Left ventricle myocardium superior (tissue), 1 donor: ENCODE results near the gene THRB. TPM values are rescaled to one million over a fixed set of nuclear protein-coding genes. Genes with fewer than 3 reads are reported as not detected.
A peak's percentile ranks its signal among the peaks of the same experiment; 100 is the strongest.
"Not testable (repeated sequence)": the region's sequence is repeated elsewhere in the genome, so short reads cannot be mapped to it uniquely, and the experiment has no call there.

Experiments used
- ATAC-seq: fragments of 200-7000 bp; cut with Tn5 transposase; one replicate; pipeline ENCODE4 v1.9.1; 2020; ENCODE audit warnings: mild to moderate bottlenecking, moderate library complexity
- DNase-seq: peaks from one replicate; pipeline ENCODE4 v3.0.0-alpha.2; 2020
- intact Hi-C: fragments of 100-400 bp; cut with micrococcal nuclease; formaldehyde crosslinking; loops from one replicate; pipeline ENCODE4 v1.11.0; 2022
- total RNA-seq: library from RNA; stranded (reverse); fragmentation: NEBNext Ultra II Directional; extraction: Animal tissue kit (Norgen Biotek cat#: 25700); gene quantifications from one replicate; pipeline ENCODE4 v1.2.1, GENCODE V29; 2021
- donor health status: DM: no; HTN: yes; CAD: no; lungs with severe emphysema.

THRB gene
- total RNA-seq, 1 donor from 2014 or later: 23.1 TPM

GRCh38 chr3:24420224-24420623 lies 74.4 kb downstream of the THRB start:
- intact Hi-C loops: no loop called here
- peak; percentile 16 for DNase-seq
- ATAC-seq: peak; percentile 67

DNA sequence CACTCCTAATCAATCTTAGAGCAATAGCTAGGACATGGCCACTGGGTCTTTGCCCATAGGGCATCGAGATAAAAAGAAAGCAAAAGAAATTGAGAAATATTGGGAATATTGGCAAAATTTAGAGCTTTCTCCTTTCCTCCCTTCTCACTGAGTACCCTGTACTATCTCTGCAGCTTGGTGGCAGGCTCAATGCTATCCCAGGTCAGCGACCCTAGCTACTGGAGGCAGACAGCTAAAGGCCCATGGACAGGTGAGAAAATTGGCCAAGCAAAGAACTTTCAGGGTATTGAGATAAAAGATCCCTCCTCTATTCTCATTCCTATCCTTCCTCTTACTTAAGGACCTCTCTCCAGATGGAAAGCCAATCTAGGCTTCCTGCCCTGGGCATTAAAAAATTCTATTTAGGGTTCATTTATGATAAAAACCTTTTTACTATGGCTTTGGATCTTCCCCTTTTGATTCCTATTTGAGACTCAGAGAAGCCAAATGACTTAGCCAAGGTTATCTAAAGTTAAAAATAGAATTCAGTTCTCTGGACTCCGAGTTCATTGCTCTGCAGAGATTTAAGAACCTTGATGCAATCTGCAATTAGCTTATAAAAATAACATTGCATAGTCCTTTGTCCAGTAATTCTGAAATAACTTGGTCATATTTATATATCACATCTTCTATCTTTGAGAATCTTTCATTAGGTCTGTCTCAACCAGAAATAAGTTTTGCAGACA lies 75.4 kb downstream of the THRB start:
- ATAC-seq: peak; percentile 75
- intact Hi-C loops: no loop called here

DNA sequence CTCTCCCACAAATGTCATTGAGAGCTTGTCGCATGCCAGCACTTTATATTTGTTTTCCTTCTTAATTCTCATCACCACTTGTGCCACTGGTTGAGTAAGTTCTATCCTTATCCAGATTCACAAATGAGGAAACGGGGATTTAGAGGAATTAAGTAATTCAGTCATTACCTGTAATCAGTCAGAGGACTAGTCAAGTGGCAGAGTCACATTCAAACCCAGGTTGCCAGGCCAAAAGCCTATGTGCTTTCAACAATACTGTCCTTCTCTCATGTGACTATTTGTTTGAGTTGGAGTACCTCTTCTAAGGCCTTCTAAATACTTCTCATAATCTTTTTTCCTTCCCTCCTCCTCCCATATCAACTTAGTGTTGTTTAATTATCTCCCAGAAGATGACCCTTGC lies 76.9 kb downstream of the THRB start:
- no peak for ATAC-seq
- DNase-seq: no peak
- intact Hi-C loops: no loop called here

More for the DNA sequence above, 75.4 kb downstream of the THRB start:
- DNase-seq: no peak

- DNase-seq (no peak), ATAC-seq (no peak)
- intact Hi-C loops: no loop called here
Measured at GRCh38 chr3:24416224-24416623, 78.4 kb downstream of the THRB start.

- DNase-seq (no peak), ATAC-seq (no peak)
- intact Hi-C loops: no loop called here
Measured at GRCh38 chr3:24415824-24416223, 78.8 kb downstream of the THRB start.

DNA sequence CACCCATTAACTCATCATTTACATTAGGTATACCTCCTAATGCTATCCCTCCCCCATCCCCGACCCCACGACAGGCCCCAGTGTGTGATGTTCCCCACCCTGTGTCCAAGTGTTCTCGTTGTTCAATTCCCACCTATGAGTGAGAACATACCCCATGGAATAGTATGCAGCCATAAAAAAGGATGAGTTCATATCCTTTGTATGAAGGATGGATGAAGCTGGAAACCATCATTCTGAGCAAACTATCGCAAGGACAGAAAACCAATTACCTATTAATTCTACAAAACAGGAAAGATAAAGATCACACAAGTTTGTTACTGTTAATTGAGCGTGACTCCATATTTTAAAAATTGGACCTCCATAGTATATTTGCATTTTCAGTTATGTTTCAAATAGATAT lies 81.0 kb downstream of the THRB start:
- DNase-seq, intact Hi-C loops, ATAC-seq: not testable (repeated sequence)

DNA sequence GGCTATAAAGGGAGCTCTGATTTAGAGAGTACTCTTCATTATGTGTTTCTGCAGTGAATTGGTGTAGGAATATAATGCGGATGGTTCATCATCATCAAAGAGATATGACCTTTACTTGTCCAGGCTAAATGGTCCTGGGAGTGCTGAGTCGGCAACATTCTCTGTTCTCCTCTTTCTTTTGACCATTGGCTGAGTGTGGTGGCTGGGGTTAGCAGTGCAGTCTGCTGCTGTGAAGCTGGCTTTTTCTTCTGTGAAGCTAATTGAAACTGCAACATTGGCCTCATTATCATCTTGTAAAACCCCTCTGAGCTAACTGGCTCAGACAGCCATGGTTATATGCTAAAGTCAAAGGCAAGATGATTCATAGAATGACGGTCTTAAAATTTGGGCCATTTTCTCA lies 83.8 kb downstream of the THRB start:
- ATAC-seq (no peak), DNase-seq (no peak)
- intact Hi-C loops: no loop called here

GRCh38 chr3:24407980-24408680 lies 86.5 kb downstream of the THRB start:
- ATAC-seq (no peak), DNase-seq (no peak)
- intact Hi-C loops: no loop called here

DNA sequence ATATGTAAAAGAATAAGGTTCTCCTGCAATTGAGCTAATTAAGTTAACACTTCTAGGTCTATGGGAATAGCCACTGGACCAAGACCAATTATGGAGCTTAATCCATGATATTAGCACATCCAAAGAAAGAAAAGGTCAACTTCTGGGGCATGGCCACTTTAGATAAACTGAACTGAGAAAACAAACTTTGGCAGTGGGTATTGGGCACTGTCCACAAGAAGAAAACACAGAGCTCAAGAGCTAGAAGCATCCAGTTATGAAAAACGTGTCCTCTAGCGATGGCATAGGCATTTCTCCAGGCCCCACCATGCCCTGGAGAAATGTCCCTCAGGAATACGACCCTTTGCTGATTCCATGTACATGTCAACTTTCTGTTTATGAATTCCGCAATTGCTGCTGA lies 87.8 kb downstream of the THRB start:
- peak; percentile 56 for ATAC-seq
- intact Hi-C loops: no loop called here

DNA sequence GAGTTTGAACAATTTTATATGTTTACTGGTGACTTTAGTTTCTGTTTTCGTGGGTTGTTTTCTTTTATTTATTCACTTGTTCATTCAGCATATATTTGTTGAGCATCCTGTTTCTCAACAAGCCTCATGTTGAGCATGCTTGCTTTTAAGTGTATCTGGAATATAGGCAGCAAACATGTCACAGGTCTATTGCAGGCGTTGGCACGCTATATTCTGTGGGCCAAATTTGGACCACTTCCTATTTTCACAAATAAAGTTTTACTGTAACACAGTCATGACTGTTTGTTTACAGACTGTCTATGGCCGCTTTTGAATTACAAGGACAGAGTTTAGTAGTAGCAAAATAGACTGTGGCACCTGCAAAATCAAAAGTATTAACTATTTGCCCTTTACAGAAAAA lies 89.6 kb downstream of the THRB start:
- intact Hi-C loops: no loop called here
- ATAC-seq: no peak
- DNase-seq: no peak

More for the DNA sequence above, 87.8 kb downstream of the THRB start:
- no peak for DNase-seq

- no peak for DNase-seq
- ATAC-seq: peak; percentile 18
- intact Hi-C loops: no loop called here
Measured at GRCh38 chr3:24401811-24402185, 92.9 kb downstream of the THRB start.

DNA sequence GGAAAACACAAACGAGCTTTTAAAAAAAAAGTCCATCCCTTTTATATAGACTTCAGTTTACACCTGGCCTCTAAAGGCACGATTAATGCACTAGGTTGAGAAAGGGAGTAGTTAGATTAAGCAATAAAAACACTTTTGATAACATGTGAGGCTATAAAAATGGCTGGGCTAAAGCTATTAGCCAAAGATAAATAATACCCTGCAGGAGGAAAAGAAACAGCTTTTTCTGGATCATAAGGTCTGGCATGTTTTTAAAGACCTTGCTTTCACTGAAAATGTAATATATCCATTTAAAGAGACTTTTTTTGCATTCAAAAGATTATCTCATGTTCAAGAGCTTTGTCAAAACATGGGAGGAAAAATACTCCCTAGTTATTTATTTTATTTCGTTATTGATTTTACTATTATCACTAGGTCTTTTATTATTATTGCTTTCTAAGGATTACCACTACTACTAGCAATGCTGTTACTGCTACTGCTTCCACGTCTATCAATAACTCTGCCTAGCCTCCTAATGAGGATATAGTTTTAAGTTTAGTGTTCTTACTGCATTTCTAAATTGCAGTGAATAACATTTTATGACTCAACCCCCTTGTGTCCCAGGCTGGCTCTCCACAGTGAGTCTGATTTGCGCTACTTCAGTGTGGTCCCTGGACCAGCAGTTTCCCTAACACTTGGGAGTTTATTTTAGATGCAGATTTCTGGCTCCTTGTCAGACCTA lies 93.4 kb downstream of the THRB start:
- peak; percentile 83 for ATAC-seq
- intact Hi-C loops: no loop called here
- no peak for DNase-seq

DNA sequence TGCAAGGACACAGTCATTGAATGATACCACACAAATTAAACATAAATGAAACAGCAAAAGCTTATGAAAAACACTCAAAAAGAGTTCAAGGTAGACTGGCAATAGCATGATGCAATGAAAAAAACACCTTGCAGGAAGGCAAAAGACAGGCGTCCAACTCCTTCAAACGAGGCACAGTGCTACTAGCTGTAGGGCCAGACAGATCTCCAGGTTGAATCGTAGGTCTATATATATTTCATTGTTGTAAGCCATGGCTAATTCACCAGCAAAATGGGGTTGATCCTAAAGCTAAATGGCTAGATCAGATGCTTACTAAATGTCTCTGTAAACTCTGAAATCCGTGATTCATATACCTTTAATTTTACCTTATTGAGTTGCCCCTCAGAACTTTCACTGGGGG lies 94.2 kb downstream of the THRB start:
- DNase-seq (no peak), ATAC-seq (peak; percentile 44)
- intact Hi-C loops: no loop called here

- ATAC-seq (no peak), DNase-seq (no peak)
- intact Hi-C loops: no loop called here
Measured at GRCh38 chr3:24400015-24400414, 94.6 kb downstream of the THRB start.

DNA sequence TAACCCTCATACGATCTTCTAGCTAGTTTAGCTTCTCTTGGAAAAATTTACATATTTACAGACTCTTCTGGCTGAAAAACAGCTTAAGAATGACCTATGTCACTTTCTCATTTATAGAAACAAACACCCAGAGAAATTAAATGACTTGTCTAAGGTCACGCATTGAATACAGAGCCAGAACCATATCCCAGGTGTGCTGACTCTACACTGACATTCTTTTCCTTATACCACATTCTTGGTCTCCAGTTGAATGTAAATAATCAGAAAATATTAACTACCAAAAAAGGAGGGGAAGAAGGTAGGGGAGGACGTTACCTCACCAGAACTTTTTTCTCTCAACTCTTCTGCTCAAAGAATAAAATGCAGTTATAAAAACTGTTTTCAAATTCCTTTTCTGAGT lies 95.0 kb downstream of the THRB start:
- intact Hi-C loops: no loop called here
- no peak for DNase-seq
- ATAC-seq: no peak

DNA sequence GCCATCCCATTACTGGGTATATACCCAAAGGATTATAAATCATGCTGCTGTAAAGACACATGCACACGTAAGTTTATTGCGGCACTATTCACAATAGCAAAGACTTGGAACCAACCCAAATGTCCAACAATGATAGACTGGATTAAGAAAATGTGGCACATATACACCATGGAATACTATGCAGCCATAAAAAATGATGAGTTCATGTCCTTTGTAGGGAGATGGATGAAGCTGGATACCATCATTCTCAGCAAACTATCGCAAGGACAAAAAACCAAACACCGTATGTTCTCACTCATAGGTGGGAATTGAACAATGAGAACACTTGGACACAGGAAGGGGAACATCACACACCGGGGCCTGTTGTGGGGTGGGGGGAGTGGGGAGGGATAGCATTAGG lies 95.9 kb downstream of the THRB start:
- ATAC-seq, intact Hi-C loops, DNase-seq: not testable (repeated sequence)

- DNase-seq (no peak), ATAC-seq (no peak)
- intact Hi-C loops: no loop called here
Measured at GRCh38 chr3:24396338-24396737, 98.3 kb downstream of the THRB start.

DNA sequence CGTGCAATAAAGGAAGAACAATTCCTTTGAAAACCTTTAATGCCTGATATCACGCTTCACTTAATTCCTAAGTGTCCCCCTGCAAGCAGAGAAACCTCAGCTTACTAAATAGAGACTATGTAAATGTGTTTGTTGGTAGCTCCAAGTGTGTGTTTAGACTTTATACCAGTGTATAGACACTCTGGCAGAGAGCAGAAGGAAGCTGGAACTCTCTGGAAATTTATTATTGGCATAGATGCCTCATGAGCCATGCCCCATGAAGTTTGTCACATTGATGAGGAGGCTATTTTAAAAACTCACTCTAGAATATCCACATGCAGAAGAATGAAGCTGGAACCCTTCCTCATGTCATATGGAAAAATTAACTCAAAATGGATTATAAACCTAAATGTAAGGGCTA lies 99.9 kb downstream of the THRB start:
- ATAC-seq (no peak), DNase-seq (no peak)
- intact Hi-C loops: no loop called here

GRCh38 chr3:24393316-24393715 lies 101.3 kb downstream of the THRB start:
- intact Hi-C loops: no loop called here
- no peak for ATAC-seq
- no peak for DNase-seq
